Kidney glomerular epithelial cell (primary cell): ENCODE measurements around the gene ZNF280B.
"Not testable (repeated sequence)": the region's sequence is repeated elsewhere in the genome, so short reads cannot be mapped to it uniquely, and the experiment has no call there.

ENCODE experiments used
- DNase-seq: peaks from one replicate; lab custom pipeline; 2025; lab: John Stamatoyannopoulos, UW

ZNF280B gene

GRCh38 chr22:22534604-22535415, 26.3 kb upstream of the ZNF280B start:
- no peak for DNase-seq

GRCh38 chr22:22533863-22534262, 25.3 kb upstream of the ZNF280B start:
- DNase-seq = no peak

GRCh38 chr22:22533417-22533816, 24.9 kb upstream of the ZNF280B start:
- DNase-seq = no peak

GRCh38 chr22:22532547-22533071, 24.1 kb upstream of the ZNF280B start:
- not testable (repeated sequence) for DNase-seq

- no peak for DNase-seq
These were observed 23.4 kb upstream of the ZNF280B start for GRCh38 chr22:22531770-22532546.

GRCh38 chr22:22528780-22529179, 20.2 kb upstream of the ZNF280B start:
- no peak for DNase-seq

GRCh38 chr22:22527312-22527711, 18.8 kb upstream of the ZNF280B start:
- DNase-seq = no peak

GRCh38 chr22:22526125-22526912, 17.8 kb upstream of the ZNF280B start:
- DNase-seq = no peak

- no peak for DNase-seq
These were observed 15.0 kb upstream of the ZNF280B start for GRCh38 chr22:22523494-22523893.

GRCh38 chr22:22521631-22522030, 13.1 kb upstream of the ZNF280B start:
- DNase-seq = no peak

- no peak for DNase-seq
These were observed 12.4 kb upstream of the ZNF280B start for GRCh38 chr22:22520667-22521602.

- DNase-seq = no peak
These were observed 11.6 kb upstream of the ZNF280B start, which contains the start of gene ZNF280A for GRCh38 chr22:22520020-22520656. Gene ZNF280A (minus strand): TSS chr22:22520270. CDS start chr22:22515630, 4,640 bp downstream.

GRCh38 chr22:22519591-22519990, 11.0 kb upstream of the ZNF280B start:
- DNase-seq = no peak

- DNase-seq = no peak
These were observed 8.4 kb upstream of the ZNF280B start for GRCh38 chr22:22516992-22517391.

GRCh38 chr22:22515890-22516289, 7.3 kb upstream of the ZNF280B start:
- no peak for DNase-seq

- DNase-seq = not testable (repeated sequence)
These were observed 5.9 kb upstream of the ZNF280B start for GRCh38 chr22:22514431-22514830.

GRCh38 chr22:22513619-22514018, 5.1 kb upstream of the ZNF280B start:
- DNase-seq = no peak

GRCh38 chr22:22512951-22513350, 4.4 kb upstream of the ZNF280B start:
- DNase-seq = no peak

GRCh38 chr22:22510833-22511232, 2.3 kb upstream of the ZNF280B start:
- not testable (repeated sequence) for DNase-seq

GRCh38 chr22:22509912-22510311, 1.4 kb upstream of the ZNF280B start:
- DNase-seq = not testable (repeated sequence)
